Kidney capillary endothelial cell (primary cell): ENCODE data around the gene LAIR1.

Experiments
- DNase-seq: peaks from one replicate; pipeline ENCODE4 v3.0.0-alpha.2; 2018; ENCODE audit warnings: low spot score

The LAIR1 gene

GRCh38 chr19:54317108-54317964 is 47.4 kb downstream of the LAIR1 start:
- no peak for DNase-seq

GRCh38 chr19:54316746-54317107 is 48.0 kb downstream of the LAIR1 start:
- no peak for DNase-seq

- DNase-seq, result no peak
These were observed 48.8 kb downstream of the LAIR1 start for GRCh38 chr19:54315956-54316355.

GRCh38 chr19:54312436-54313377 is 52.0 kb downstream of the LAIR1 start, which contains the start of gene LILRA5:
Gene LILRA5 (minus strand): TSS chr19:54313166. CDS start chr19:54313019, 147 bp downstream.
- DNase-seq, result no peak

DNA sequence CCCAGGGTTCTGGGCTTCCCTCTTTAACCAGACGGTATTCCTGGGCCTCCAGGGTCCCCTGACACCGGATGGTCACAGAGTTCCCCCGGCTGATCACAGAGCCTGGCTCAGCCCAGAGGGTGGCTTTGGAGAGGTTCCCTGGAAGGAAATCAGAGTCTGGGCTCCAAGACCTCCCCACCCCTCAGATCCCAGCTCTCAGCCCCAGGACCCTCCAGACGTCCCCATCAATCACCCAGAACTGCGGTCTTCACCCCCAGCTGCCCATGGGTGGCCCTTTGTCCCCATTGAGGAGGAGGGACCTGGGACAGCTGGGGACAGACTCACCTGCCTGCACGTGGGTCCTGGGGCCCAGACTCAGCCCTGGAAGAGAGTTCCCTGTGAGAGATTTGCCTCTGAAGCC is 52.7 kb downstream of the LAIR1 start:
- DNase-seq, result no peak

DNA sequence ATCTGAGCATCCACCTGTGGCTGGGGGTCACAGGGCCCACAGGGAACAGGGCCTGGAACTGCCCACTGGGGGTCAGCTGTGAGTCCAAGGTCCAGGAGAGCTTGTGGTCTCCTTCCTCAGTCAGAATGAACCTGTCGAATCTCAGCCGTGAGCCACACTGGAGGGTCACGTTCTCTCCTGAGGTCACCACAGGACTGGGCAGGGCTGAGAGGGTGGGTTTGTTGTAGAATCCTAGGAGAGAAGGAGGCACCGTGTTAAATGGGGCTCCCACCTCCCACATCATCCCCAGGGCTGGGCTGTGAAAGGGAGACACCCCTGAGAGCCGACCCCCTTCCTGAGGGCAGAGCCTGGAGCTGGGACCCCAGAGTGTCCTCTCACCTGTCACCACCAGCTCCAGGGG is 53.2 kb downstream of the LAIR1 start:
- no peak for DNase-seq

DNA sequence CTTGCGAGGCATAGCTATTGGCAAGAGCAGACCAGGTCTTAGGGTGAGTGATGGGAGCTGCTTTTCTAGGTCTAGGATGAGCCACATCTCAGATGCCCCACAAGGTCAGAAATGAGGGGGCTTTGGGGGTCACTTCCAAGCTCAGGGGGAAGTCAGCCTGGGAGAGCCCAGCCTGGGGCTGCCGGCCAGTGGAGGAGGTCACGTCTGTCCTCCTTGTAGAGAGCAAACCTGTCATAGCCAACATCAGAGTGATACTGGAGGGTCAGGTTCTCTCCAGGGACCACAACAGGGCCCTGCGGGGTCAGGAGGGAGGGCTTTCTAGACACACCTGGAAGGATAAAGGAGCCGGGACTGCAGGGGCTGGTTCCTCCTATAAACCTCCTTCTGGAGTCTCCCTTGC is 54.2 kb downstream of the LAIR1 start:
- no peak for DNase-seq

DNA sequence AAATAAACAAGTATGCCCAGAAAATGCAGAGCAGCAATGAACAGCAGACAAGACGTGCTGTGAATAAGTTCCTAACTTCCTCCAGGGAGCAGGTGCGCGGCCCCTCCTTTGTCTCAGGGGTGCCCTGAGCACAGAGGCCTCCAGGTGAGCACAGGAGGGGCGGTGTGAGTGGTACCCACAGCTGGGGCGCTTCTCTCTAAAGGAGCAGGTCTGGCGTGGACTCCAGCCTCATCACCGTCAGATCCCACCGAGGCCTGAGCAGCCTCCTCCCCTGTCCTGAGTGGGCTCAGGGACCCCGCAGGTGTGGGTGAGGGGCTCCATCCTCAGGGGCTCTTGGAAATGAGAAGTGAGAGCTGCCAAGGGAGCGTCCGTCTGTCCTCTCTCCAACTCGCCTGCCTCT is 54.9 kb downstream of the LAIR1 start:
- no peak for DNase-seq

GRCh38 chr19:54307389-54308020 is 57.2 kb downstream of the LAIR1 start:
- DNase-seq, result no peak

DNA sequence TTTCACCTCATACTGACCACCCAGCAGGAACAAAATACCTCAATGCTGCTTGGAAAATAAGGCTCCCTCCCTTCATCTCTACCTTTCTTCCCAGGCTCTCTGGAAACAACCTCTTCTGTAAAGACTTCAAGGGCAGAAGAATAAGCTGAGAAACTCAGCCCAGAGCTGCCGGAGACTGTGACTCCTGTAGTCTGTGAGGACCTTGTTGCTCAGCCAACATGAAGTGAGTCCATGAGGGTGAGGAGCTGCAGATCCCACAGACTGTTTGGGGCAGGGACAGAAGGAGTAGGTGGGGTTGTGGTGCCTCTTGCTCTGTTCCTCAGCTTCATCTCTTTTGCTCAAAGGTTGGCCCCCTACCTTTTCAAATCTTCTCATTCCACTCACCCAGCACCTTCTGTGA is 59.6 kb downstream of the LAIR1 start:
- DNase-seq, result no peak

- no peak for DNase-seq
These were observed 62.5 kb downstream of the LAIR1 start for GRCh38 chr19:54302257-54302656.
